Measurements from ENCODE around the gene ADARB2.

GRCh38 chr10:1294748-1295147 is 442.6 kb downstream of the ADARB2 start:
- TF ChIP-seq, protein P1, sequence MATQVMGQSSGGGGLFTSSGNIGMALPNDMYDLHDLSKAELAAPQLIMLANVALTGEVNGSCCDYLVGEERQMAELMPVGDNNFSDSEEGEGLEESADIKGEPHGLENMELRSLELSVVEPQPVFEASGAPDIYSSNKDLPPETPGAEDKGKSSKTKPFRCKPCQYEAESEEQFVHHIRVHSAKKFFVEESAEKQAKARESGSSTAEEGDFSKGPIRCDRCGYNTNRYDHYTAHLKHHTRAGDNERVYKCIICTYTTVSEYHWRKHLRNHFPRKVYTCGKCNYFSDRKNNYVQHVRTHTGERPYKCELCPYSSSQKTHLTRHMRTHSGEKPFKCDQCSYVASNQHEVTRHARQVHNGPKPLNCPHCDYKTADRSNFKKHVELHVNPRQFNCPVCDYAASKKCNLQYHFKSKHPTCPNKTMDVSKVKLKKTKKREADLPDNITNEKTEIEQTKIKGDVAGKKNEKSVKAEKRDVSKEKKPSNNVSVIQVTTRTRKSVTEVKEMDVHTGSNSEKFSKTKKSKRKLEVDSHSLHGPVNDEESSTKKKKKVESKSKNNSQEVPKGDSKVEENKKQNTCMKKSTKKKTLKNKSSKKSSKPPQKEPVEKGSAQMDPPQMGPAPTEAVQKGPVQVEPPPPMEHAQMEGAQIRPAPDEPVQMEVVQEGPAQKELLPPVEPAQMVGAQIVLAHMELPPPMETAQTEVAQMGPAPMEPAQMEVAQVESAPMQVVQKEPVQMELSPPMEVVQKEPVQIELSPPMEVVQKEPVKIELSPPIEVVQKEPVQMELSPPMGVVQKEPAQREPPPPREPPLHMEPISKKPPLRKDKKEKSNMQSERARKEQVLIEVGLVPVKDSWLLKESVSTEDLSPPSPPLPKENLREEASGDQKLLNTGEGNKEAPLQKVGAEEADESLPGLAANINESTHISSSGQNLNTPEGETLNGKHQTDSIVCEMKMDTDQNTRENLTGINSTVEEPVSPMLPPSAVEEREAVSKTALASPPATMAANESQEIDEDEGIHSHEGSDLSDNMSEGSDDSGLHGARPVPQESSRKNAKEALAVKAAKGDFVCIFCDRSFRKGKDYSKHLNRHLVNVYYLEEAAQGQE (IDR thresholded peaks at IDR 0.05; ENCODE audit: low read depth), result no peak
- no peak for TF ChIP-seq ZBTB7A (IDR thresholded peaks at IDR 0.05; ENCODE audit: low read depth)
- no peak for TF ChIP-seq TAF1 (IDR thresholded peaks at IDR 0.05; ENCODE audit: low read depth)
- TF ChIP-seq CEBPB (IDR thresholded peaks at IDR 0.05), result no peak
- no peak for TF ChIP-seq FOXM1 (IDR thresholded peaks at IDR 0.05; ENCODE audit: borderline replicate concordance, low read depth)
- no peak for TF ChIP-seq EP300 (IDR thresholded peaks at IDR 0.05; ENCODE audit: borderline replicate concordance)
- TF ChIP-seq EGR1 (IDR thresholded peaks at IDR 0.05), result no peak
- no peak for TF ChIP-seq RAD21 (IDR thresholded peaks at IDR 0.05; ENCODE audit: low read depth)
- no peak for TF ChIP-seq TCF12 (IDR thresholded peaks at IDR 0.05; ENCODE audit: low read depth)

Data from Ishikawa (cell line).